AG10803 (cell line): ENCODE measurements around the gene PXMP4.

Experiments used
- DNase-seq: peaks from one replicate; pipeline ENCODE4 v3.0.0; 2010; ENCODE audit warnings: low read depth
- H3K4me3 ChIP-seq: 2 replicates; pipeline ENCODE4 v1.5.1; 2011; ENCODE audit warnings: mild to moderate bottlenecking, low read length, control low read depth
- TF ChIP-seq, protein P1 (sequence below): conservative IDR thresholded peaks from 2 replicates; pipeline ENCODE4 v1.5.1; 2011; ENCODE audit warnings: mild to moderate bottlenecking, low read length, control low read depth, inconsistent platforms

Gene PXMP4

DNA sequence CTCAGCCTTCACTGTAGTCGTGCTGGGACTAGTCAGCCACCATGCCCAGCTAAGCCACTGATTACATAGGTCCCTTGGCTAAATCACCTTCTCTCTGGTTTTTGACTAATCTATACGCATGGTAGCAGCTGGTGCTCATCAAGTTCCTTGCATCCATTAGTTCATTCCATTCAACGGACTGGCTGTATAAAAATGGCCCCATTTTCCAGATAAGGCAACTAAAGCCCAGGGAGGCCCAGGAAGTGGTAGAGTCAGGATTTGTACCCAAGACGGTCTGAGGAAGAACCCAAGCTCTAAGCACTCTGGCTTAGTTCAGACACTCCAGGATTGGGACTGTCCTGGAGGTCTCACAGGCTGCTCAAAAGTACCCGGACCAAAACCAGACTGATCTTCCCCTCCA is 38.8 kb downstream of the PXMP4 start:
- TF ChIP-seq, protein P1, sequence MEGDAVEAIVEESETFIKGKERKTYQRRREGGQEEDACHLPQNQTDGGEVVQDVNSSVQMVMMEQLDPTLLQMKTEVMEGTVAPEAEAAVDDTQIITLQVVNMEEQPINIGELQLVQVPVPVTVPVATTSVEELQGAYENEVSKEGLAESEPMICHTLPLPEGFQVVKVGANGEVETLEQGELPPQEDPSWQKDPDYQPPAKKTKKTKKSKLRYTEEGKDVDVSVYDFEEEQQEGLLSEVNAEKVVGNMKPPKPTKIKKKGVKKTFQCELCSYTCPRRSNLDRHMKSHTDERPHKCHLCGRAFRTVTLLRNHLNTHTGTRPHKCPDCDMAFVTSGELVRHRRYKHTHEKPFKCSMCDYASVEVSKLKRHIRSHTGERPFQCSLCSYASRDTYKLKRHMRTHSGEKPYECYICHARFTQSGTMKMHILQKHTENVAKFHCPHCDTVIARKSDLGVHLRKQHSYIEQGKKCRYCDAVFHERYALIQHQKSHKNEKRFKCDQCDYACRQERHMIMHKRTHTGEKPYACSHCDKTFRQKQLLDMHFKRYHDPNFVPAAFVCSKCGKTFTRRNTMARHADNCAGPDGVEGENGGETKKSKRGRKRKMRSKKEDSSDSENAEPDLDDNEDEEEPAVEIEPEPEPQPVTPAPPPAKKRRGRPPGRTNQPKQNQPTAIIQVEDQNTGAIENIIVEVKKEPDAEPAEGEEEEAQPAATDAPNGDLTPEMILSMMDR, result no peak
- H3K4me3 ChIP-seq, result no peak overlapping the region
- DNase-seq, result no peak

DNA sequence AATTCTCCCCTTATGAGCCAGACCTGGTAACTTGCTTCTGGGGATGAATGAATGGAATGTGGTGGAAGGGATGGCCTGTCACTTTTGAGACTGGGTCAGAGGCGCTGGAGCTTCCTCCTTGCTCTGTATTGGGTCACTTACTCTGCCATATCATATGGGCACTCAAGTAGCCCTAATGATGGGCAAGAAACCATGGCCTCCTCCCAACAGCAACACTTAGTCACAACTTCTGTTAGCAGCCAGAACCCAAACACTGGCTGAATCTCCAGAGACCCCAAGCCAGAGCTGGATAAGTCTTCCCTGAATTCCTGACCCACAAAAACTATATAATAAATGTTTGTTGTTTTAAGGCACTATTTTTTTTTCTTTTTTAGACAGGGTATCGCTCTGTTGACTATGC is 39.4 kb downstream of the PXMP4 start:
- TF ChIP-seq, protein P1, result no peak
- no peak overlapping the region for H3K4me3 ChIP-seq
- peak; percentile 37 for DNase-seq

DNA sequence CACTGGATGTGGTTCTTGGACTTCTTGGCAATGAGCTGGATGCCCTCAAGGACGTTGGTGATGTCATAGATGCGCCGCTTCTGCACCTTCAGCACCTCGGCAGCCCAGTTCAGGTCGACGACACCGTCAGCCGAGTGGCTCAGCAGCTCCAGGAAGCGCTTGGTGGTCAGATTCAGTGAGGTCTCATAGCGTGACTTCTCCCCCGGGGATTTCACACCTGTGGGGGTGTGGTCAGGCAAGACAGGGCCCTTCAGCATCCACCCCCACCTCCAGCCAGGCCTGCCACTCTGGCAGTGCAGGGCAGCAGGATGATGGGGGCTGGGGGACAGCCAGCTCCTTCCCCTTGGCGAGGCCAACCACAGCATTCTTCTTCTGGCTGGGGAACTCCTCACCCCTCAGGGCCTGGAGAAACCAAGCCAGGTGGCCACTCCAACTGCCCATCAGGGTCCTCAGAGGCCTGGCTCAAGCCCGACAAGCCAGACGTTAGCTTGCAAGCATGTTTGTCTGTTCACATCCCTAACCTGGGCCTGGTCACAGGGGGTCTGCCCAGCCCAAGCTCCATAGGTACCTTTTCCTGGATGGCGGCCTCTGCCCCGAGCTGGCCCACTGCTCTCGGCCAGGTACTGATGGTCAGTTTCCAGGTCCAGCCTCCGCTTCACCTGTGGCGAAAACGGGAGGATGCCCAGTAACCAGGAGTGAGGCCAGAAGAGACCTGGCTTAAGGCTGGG is 40.2 kb downstream of the PXMP4 start:
- no peak overlapping the region for H3K4me3 ChIP-seq
- DNase-seq, result no peak
- TF ChIP-seq, protein P1, result no peak

DNA sequence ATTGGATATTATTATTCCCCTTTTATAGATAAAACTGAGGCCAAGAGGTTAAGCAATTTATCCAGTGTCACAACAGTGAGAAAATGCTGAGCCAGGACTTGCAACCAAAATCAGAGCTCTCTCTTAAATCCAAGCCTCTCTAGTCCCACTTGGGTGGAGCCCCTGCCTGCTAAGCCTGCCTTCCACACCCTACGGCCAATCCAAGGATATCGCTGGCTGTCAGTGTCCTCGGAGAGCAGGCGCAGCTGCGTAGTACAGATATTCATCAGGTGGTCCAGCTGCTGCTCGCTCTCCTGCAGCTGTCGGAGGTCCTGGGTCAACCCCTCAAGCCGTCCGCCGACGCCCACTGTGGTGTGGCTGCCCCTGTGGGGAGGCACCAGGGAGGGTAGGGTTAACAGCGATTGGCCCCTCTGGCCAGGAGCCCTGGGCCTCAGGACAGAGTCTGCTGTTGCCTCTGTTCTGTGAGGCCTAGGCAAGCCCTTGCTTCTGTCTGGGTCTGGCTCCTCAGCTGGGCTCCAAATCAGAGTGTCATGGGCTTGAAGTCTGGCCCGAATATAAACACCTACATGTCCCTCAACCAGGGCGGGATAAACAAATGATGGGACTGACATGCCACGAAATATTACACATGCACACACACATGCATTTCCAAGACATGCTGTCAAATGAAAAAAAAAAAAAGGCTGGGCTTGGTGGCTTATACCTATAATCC is 42.0 kb downstream of the PXMP4 start:
- TF ChIP-seq, protein P1, result no peak
- H3K4me3 ChIP-seq, result no peak overlapping the region
- DNase-seq, result no peak

DNA sequence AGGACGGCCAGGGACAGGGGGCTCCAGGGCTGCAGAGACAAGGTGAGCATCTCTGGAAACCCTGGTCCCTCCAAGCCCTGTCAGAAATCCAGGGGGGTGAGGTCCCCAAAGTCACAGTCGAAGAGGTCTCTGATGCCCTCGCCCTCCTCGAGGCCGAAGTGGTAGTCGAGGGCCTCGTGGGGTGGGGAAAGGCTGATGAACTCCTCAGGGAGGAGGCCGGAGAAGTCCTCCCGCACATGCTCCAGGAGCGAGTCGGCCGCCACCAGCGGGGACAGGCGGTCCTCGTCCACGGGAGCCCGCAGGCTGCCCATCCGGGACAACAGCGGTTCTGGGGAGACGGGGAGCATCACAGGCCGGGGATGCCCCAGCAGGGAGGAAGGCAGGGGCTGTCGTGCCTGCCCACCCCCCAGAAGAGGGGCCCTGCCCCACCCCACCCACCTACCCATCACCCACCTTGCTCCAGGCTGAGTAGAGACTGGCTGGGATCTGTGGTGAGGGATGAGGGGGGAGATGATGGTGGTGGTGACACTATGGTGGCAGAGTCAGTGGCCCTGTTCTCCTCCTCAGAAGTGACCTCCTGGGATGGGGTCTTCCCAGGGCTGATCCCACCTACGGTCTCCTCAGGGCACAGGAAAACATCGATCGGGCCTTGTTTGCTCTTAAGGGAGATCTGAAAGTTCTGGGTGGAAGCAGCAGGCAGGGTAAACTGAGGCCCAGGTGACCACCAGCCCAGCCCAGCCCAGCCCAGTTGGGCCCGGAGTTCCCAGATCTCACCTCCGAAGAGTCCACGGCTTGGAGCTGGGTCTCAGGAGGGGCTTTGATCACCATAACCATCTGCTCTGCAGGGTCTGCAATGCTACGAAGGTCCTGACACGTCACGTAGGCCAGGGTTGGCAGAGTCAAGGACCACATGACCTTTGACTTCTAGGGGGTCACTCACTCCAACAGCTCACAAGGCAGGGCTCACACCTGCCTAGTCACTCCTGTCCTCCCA is 43.2 kb downstream of the PXMP4 start:
- TF ChIP-seq, protein P1, result no peak
- no peak for DNase-seq
- H3K4me3 ChIP-seq, result no peak overlapping the region

DNA sequence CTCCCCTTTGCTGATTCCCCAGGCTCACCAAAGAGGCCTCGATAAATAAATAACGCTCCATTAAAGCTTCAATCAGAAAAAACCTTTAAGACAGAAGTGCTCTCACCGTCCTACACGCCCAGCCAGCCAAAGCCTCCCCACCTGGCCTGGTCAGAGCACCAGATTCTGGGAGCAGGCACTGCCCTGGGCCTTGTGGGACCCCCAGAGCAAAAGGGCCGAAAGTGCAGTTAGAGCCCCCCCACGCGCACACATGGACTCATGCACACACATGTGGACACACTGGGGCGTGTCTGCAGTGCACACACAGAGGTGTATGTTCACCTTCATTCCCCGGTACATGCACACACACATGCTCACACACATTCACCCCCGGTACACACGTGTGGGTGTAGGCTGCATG is 44.0 kb downstream of the PXMP4 start:
- TF ChIP-seq, protein P1, result no peak
- DNase-seq, result no peak
- H3K4me3 ChIP-seq, result no peak overlapping the region
